D721Med (cell line): ENCODE results near the gene POLH.
A peak's percentile ranks its signal among the peaks of the same experiment; 100 is the strongest.

Experiments used
- DNase-seq: peaks from one replicate; pipeline ENCODE4 v3.0.0; 2011; ENCODE audit warnings: low spot score; ENCODE audit not compliant: insufficient read length
- FAIRE-seq: peaks from 2 replicates; lab custom pipeline; 2011; peaks lifted over from hg19 to GRCh38; lab: Jason Lieb, UNC
- TF ChIP-seq, protein P1 (sequence below): IDR thresholded peaks from 2 replicates; pipeline ENCODE4 v1.5.1; 2012; ENCODE audit warnings: mild to moderate bottlenecking, control low read depth; ENCODE audit not compliant: insufficient read depth; ENCODE audit errors: missing control alignments

POLH gene

DNA sequence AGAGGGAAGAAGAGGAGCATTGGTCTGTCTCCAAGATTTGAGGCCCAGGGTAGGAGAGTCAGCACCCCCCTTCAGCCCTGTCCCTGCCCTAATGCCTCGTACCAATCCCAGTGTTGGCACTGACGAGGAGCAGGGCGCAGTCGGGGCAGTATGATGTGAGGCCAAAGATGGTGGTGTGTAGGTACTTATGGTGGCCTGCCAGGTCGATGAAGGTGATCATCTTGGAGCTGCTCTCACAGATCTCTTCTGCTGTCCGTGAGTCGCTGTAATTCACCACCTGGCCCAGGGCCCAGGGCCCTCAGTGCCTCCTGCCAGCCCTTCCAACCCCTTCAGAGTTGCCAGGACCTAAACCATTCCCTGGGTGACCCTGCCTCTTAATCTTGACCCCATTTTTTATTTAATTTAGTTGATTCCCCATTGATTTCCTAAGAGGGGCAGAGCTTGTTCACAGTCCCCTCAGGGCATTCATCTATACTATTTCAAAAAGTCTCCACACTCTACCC is 48.9 kb downstream of the POLH start:
- no peak for DNase-seq
- FAIRE-seq, result no peak
- TF ChIP-seq, protein P1, sequence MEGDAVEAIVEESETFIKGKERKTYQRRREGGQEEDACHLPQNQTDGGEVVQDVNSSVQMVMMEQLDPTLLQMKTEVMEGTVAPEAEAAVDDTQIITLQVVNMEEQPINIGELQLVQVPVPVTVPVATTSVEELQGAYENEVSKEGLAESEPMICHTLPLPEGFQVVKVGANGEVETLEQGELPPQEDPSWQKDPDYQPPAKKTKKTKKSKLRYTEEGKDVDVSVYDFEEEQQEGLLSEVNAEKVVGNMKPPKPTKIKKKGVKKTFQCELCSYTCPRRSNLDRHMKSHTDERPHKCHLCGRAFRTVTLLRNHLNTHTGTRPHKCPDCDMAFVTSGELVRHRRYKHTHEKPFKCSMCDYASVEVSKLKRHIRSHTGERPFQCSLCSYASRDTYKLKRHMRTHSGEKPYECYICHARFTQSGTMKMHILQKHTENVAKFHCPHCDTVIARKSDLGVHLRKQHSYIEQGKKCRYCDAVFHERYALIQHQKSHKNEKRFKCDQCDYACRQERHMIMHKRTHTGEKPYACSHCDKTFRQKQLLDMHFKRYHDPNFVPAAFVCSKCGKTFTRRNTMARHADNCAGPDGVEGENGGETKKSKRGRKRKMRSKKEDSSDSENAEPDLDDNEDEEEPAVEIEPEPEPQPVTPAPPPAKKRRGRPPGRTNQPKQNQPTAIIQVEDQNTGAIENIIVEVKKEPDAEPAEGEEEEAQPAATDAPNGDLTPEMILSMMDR, result no peak

- DNase-seq (no peak), FAIRE-seq (no peak)
- TF ChIP-seq, protein P1, result no peak
Measured at GRCh38 chr6:43625393-43625992, 49.5 kb downstream of the POLH start.

DNA sequence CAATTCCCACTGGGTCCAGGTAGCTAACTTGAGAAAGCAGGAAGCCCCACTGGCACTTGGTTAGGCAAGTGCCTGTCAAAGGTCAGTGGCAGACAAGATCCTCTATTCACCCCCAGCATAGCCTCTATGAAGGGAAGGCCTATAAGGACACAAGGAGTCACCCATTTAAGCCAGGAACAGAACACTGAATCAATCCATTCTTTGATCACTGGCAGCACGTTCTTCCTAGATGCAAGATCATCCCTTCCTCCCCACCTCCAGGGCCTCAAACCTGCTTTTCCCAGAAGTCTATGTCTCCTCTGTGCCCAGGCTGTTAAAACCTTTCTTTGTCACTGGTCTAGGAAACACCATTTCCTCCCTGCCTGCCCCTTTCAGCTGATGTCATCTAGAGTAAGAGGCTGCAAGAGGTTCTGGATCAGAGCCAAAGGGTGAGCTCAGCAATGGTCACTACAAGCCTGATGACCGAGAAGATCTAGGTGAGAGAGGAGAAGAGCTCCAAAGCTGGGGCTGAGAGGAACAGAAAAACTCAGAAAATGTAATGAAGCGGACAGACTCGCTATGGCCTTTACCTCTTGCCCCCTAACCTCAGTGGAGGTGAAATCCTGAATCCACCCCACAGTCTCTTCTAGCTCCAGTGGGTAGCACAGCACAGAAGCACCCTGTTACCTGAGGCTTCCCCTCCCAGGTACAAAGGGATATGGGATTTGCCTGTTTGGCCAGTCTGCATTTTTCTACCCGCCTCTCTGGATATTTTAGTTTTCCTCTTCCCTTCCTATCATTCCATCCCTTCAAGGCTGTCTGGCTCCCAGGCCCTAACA is 51.2 kb downstream of the POLH start:
- TF ChIP-seq, protein P1, result no peak
- DNase-seq (no peak), FAIRE-seq (no peak)

DNA sequence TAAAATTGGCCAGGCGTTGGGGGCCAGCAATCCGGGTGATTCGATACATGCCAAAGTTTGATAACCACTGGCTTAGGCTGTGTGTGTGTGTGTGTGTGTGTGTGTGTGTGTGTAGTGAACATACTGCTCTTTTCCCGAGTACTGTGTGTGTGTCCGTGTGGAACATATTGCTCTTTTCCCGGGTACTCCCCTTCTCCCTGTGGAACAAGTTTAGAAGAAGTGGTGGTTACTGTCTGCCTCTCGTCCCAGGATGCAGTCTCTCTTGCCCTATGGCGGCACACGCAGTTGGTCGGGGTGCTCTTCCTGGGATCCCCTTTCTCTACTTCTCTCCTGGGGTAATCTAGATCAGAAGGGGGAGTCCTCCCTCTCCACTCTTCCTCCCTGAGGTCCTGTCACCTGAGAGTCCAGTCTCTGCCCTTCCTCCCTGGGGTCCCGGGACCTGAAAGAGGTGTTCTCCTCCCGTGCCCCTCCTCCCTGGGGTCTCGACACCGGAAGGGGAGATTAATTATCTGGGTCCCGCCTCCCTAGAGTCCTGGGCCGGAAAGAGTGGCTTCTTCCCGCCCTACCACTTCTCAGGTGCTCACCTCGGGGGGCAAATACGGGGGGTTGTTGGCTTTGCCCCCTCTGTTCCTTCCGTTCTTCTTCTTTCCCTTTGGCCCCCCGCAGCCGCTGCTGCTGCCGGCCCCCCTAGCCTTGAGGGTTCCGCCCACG is 52.6 kb downstream of the POLH start:
- TF ChIP-seq, protein P1, result no peak
- FAIRE-seq, result no peak
- peak; percentile 56 for DNase-seq

- peak; percentile 83 for DNase-seq
- no peak for FAIRE-seq
- TF ChIP-seq, protein P1, result no peak
Measured at GRCh38 chr6:43629104-43629504, 53.1 kb downstream of the POLH start, which contains the start of gene GTPBP2. TSS of gene GTPBP2 (minus strand) at chr6:43629264. CDS start at chr6:43629162, 102 bp downstream.

GRCh38 chr6:43629505-43630300 is 53.7 kb downstream of the POLH start:
- DNase-seq (peak; percentile 94), FAIRE-seq (no peak)
- TF ChIP-seq, protein P1, result no peak
